A673 (cell line): ENCODE measurements around the gene YWHAH.

ENCODE experiments used
- EZH2 ChIP-seq: fragments of 200-600 bp; sonication (generic); IDR thresholded peaks from 2 replicates; pipeline ENCODE4 v1.6.1; 2017; ENCODE audit warnings: borderline replicate concordance, low read depth, mild to moderate bottlenecking, mixed read lengths, antibody characterized with exemption, low read length; ENCODE audit not compliant: poor library complexity, severe bottlenecking
- TF ChIP-seq, protein P1 (sequence below): fragments of 300-800, 200-600 bp; sonication (generic); conservative IDR thresholded peaks from 2 replicates; pipeline ENCODE4 v1.5.1; 2017; ENCODE audit warnings: low read depth, mild to moderate bottlenecking, antibody characterized with exemption, low read length, moderate library complexity, mixed read lengths

DNA sequence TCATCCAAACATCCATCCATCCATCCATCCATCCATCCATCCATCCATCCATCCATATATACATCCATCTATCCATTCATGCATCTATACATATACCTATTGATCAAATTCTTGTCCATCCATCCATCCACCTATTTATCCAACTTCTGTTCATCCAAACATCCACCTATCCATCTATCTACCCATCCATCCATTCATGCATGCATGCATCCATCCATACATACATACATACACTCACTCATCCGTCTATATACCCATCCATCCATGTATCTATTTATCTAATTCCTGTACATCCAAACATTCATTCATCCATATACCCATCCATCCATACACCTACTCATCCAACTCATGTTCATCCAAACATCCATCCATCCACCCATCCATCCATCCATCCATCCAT is 19.3 kb upstream of the YWHAH start:
- TF ChIP-seq, protein P1, sequence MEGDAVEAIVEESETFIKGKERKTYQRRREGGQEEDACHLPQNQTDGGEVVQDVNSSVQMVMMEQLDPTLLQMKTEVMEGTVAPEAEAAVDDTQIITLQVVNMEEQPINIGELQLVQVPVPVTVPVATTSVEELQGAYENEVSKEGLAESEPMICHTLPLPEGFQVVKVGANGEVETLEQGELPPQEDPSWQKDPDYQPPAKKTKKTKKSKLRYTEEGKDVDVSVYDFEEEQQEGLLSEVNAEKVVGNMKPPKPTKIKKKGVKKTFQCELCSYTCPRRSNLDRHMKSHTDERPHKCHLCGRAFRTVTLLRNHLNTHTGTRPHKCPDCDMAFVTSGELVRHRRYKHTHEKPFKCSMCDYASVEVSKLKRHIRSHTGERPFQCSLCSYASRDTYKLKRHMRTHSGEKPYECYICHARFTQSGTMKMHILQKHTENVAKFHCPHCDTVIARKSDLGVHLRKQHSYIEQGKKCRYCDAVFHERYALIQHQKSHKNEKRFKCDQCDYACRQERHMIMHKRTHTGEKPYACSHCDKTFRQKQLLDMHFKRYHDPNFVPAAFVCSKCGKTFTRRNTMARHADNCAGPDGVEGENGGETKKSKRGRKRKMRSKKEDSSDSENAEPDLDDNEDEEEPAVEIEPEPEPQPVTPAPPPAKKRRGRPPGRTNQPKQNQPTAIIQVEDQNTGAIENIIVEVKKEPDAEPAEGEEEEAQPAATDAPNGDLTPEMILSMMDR: no peak
- no peak for TF ChIP-seq EZH2
